ENCODE data around the gene MAPK6.

DNA sequence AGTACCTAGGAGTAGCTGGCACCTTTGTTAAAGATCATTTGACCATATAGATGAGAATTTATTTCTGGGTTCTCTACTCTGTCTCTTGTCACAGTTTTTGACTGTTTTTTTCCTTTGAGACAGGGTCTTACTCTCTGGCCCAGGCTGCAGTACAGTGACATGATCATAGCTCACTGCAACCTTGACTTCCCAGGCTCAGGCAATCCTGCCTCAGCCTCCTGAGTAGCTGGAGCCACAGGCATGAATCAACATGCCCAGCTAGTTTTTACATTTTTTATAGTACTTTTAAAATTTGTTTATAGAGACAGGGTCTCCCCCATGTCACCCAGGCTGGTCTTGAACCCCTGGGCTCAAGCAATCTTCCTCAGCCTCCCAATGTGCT lies 48.5 kb downstream of the MAPK6 start:
- TF ChIP-seq, protein P1, sequence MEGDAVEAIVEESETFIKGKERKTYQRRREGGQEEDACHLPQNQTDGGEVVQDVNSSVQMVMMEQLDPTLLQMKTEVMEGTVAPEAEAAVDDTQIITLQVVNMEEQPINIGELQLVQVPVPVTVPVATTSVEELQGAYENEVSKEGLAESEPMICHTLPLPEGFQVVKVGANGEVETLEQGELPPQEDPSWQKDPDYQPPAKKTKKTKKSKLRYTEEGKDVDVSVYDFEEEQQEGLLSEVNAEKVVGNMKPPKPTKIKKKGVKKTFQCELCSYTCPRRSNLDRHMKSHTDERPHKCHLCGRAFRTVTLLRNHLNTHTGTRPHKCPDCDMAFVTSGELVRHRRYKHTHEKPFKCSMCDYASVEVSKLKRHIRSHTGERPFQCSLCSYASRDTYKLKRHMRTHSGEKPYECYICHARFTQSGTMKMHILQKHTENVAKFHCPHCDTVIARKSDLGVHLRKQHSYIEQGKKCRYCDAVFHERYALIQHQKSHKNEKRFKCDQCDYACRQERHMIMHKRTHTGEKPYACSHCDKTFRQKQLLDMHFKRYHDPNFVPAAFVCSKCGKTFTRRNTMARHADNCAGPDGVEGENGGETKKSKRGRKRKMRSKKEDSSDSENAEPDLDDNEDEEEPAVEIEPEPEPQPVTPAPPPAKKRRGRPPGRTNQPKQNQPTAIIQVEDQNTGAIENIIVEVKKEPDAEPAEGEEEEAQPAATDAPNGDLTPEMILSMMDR (IDR thresholded peaks at IDR 0.05), result no peak
- no peak for TF ChIP-seq POLR2A (IDR thresholded peaks at IDR 0.05)

All from lower leg skin (tissue), 3 donors.